ENCODE results near the gene SPP1.

The SPP1 gene

DNA sequence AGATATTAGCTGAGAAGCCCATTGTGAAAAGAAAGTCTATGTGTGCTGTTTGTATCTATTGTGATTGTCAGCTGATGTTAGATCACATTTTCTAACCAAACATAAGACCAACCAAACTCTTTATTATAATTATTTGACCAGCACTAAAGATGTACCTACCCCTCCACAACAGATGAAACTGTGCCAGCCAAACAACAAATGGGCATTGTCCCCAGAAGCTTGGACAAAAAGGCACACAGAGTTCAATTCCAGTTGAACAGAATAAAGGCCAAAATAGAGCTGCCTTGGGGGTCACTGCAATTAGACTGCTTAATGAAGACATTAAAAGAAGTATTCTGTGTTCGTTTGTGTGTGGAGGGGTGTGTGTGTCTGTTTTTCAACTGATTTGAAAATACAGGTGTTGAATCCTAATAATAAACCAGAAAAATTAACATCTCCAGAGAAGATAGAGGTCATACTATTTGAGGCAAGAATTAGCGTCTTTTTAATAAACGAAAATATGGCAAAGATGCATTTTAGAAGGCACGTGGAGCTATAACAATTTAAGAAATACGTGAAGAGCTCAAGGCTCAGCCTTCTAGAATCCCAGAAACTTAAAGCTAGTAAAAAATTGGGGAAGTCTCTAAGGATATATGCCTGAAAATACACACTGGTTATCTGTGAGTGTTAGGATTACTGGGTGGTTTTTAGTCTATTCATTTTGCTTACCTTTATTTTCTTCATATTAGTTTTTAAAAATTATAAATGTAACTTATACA lies 2.2 kb downstream of the SPP1 start:
- H3K9me2 ChIP-seq (replicated peaks; ENCODE audit: control insufficient read depth, low read length): no peaks in the 10 kb centered on the region
- 0 out of 2 replicates have a peak overlapping the region, but pooled peaks have one; percentile 3 for H3K4me3 ChIP-seq (ENCODE audit: low read length)
- peak overlapping the region; percentile 30; the same call in 1 of the 2 replicates for H3K4me2 ChIP-seq (ENCODE audit: low read length)
- H3K27me3 ChIP-seq (ENCODE audit: control insufficient read depth, low read length): peaks cover 13% of the 10 kb centered on the region; the same call in 1 of the 2 replicates
- no peaks in the 10 kb centered on the region for H3K79me2 ChIP-seq (ENCODE audit: control insufficient read depth, low read length)
- H3K27ac ChIP-seq (ENCODE audit: low read depth, low read length): 0 out of 2 replicates have a peak overlapping the region, but pooled peaks have one; percentile 7
- H4K20me1 ChIP-seq (ENCODE audit: control insufficient read depth, insufficient read depth, low read depth, low read length): no peaks in the 10 kb centered on the region
- no peaks in the 10 kb centered on the region for H3K36me3 ChIP-seq (ENCODE audit: control insufficient read depth, low read length)
- H3F3A ChIP-seq (ENCODE audit: control insufficient read depth, insufficient read depth): peaks cover 5% of the 10 kb centered on the region; the same call in 1 of the 2 replicates
- TF ChIP-seq, protein P1, sequence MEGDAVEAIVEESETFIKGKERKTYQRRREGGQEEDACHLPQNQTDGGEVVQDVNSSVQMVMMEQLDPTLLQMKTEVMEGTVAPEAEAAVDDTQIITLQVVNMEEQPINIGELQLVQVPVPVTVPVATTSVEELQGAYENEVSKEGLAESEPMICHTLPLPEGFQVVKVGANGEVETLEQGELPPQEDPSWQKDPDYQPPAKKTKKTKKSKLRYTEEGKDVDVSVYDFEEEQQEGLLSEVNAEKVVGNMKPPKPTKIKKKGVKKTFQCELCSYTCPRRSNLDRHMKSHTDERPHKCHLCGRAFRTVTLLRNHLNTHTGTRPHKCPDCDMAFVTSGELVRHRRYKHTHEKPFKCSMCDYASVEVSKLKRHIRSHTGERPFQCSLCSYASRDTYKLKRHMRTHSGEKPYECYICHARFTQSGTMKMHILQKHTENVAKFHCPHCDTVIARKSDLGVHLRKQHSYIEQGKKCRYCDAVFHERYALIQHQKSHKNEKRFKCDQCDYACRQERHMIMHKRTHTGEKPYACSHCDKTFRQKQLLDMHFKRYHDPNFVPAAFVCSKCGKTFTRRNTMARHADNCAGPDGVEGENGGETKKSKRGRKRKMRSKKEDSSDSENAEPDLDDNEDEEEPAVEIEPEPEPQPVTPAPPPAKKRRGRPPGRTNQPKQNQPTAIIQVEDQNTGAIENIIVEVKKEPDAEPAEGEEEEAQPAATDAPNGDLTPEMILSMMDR (IDR thresholded peaks at IDR 0.05; ENCODE audit: low read depth, low read length, poor library complexity, severe bottlenecking): no peak
- no peak for TF ChIP-seq EZH2phosphoT487 (IDR thresholded peaks at IDR 0.05; ENCODE audit: borderline replicate concordance, low read length)
- H3K9me3 ChIP-seq (ENCODE audit: control insufficient read depth, insufficient read depth, low read length): no peaks in the 10 kb centered on the region
- peaks cover 28% of the 10 kb centered on the region for H3K4me1 ChIP-seq (ENCODE audit: control insufficient read depth, low read length)

DNA sequence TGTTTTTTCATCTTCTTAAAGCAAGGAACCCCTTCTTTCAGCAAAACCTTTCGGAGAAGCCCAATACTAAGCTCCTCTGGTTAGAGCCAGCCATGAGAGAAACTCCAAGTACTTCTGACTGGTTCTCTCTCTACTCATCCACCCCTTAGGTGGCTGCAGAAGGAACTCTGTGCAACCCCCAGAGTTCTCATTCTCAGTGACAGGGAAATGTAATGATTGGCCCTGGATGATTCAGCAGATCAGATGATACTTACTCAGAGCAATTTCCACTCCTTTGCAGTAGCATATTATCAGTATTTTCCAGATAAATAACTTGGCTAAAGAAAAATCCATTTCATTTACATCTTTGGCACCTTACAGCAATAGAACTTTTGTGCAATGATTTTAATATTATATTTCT lies 3.2 kb downstream of the SPP1 start:
- Histone ChIP-seq H3K4me1 (ENCODE audit: control insufficient read depth, low read length) (peaks cover 22% of the 10 kb centered on the region), H3K79me2 (ENCODE audit: control insufficient read depth, low read length) (no peaks in the 10 kb centered on the region), H3K36me3 (ENCODE audit: control insufficient read depth, low read length) (no peaks in the 10 kb centered on the region), H3K4me2 (ENCODE audit: low read length) (peak overlapping the region; percentile 22; the same call in 1 of the 2 replicates), H3K9me3 (ENCODE audit: control insufficient read depth, insufficient read depth, low read length) (no peaks in the 10 kb centered on the region), H3K4me3 (ENCODE audit: low read length) (peak overlapping the region; percentile 19; the same call in 1 of the 2 replicates), H3K9me2 (replicated peaks; ENCODE audit: control insufficient read depth, low read length) (no peaks in the 10 kb centered on the region), H4K20me1 (ENCODE audit: control insufficient read depth, insufficient read depth, low read depth, low read length) (no peaks in the 10 kb centered on the region), H3F3A (ENCODE audit: control insufficient read depth, insufficient read depth) (peaks cover 5% of the 10 kb centered on the region; the same call in 1 of the 2 replicates), H3K27ac (ENCODE audit: low read depth, low read length) (no peak overlapping the region), H3K27me3 (ENCODE audit: control insufficient read depth, low read length) (peaks cover 10% of the 10 kb centered on the region; the same call in 1 of the 2 replicates)
- TF ChIP-seq, protein P1 (IDR thresholded peaks at IDR 0.05; ENCODE audit: low read depth, low read length, poor library complexity, severe bottlenecking): no peak
- TF ChIP-seq EZH2phosphoT487 (IDR thresholded peaks at IDR 0.05; ENCODE audit: borderline replicate concordance, low read length): no peak

DNA sequence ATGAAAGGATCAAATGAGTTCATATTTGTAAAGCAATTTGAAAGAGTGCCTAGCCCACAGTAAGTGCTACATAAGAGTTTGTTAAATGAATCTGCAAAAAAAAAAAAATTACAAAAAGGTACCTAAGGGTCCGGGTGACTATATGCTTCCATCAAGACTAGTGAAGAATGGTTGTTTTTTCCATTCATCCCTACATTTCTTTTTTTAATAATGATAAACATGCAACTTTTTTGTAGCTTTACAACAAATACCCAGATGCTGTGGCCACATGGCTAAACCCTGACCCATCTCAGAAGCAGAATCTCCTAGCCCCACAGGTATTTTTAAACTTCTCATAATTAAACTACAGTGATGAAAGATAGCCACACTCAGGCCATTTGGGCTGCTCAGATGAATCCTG lies 4.3 kb downstream of the SPP1 start:
- Histone ChIP-seq H3K4me2 (ENCODE audit: low read length) (no peak overlapping the region), H3K9me2 (replicated peaks; ENCODE audit: control insufficient read depth, low read length) (no peaks in the 10 kb centered on the region), H4K20me1 (ENCODE audit: control insufficient read depth, insufficient read depth, low read depth, low read length) (no peaks in the 10 kb centered on the region), H3K4me1 (ENCODE audit: control insufficient read depth, low read length) (peaks cover 20% of the 10 kb centered on the region), H3K36me3 (ENCODE audit: control insufficient read depth, low read length) (no peaks in the 10 kb centered on the region), H3K27ac (ENCODE audit: low read depth, low read length) (no peak overlapping the region), H3K27me3 (ENCODE audit: control insufficient read depth, low read length) (peaks cover 9% of the 10 kb centered on the region; the same call in 1 of the 2 replicates), H3K9me3 (ENCODE audit: control insufficient read depth, insufficient read depth, low read length) (no peaks in the 10 kb centered on the region), H3K4me3 (ENCODE audit: low read length) (no peak overlapping the region), H3K79me2 (ENCODE audit: control insufficient read depth, low read length) (no peaks in the 10 kb centered on the region), H3F3A (ENCODE audit: control insufficient read depth, insufficient read depth) (peaks cover 5% of the 10 kb centered on the region; the same call in 1 of the 2 replicates)
- TF ChIP-seq, protein P1 (IDR thresholded peaks at IDR 0.05; ENCODE audit: low read depth, low read length, poor library complexity, severe bottlenecking): no peak
- no peak for TF ChIP-seq EZH2phosphoT487 (IDR thresholded peaks at IDR 0.05; ENCODE audit: borderline replicate concordance, low read length)
